C1 segment of cervical spinal cord (tissue), 14 donors: ENCODE data around the gene SIN3B.

Experiments used
- DNase-seq, 14 donors: peaks; one replicate each; lab custom pipeline; 2025; lab: John Stamatoyannopoulos, UW

SIN3B gene

DNA sequence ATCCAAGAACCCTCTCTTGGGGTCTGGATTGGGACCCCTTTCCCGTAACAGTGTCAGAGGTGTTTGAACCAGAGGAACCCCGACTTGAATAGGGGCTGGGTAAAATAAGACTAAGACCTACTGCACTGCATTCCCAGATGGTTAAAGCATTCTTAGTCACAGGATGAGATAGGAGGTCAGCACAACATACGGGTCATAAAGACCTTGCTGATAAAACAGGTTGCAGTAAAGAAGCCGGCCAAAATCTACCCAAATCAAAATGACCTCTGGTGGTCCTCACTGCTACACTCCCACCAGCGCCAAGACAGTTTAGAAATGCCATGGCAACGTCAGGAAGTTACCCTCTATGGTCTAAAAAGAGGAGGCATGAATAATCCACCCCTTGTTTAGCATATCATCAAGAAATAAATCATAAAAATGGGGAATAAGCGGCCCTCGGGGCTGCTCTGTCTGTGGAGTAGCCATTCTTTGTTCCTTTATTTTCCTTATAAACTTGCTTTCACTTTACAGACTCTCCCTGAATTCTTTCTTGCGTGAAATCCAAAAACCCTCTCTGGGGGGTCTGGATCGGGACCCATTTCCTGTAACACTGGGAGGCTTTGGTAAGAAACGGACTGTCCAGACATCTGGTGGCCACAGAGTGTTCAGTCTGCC is 4.4 kb upstream of the SIN3B start:
- no peak for DNase-seq

DNA sequence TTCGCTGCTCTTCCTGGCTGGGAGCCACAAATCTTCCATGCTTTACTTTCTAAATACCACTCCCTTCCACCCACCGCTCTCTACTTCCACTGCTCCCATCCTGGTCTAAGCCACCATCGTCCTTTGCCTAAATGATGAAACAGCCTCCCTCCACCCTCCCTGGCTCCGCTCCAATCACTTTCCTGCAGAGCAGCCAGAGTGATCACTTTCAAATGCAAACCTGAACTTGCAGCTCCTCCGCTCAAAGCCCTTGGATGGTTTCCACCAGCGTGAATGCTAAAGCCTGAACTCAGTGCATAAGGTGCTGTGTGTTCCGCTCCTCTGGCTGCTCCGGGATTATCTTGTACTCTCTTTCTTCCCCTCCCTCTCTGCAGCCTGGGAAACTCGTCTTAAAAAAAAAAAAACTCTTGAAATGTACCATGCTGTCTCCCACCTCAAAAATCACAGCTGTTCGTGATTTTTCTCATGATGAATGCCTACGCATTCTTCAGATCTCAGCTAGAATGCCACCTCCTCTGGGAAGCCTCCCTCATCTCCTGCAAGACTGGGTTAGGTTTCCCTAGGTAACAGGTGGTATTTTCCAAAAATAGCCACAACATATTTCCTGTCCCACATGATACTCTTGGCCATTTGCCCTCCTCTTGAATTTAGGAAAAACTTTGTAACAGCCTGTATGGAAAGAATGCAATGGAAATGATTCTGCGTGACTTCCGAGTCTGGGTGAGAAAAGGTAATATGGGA is 3.7 kb upstream of the SIN3B start:
- DNase-seq: peak in 7 of 14 donors; percentile 6 to 50 (median 27)

DNA sequence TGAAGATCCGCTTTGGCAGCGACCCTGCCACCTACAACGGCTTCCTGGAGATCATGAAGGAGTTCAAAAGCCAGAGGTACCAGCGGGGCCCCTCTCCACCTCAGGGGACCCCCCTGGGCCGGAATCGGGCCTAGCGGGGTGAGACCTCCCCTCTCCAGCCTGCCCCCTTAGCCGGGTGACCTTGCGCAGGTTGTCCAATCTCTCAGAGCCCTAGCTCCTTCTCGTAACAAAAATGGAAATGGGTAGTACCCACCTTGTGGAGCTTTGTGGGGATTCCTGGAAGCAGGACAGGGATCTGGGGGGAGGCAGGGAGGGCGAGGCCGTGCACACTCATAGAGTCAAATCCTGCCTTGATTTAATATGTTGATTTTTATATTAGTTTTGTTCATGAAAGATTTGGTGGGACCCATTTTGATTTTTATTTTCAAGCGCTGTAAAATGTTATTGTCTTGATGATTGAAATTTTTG is 658 bp downstream of the SIN3B start:
- peak in 2 of 14 donors; percentile 5 to 32 for DNase-seq

DNA sequence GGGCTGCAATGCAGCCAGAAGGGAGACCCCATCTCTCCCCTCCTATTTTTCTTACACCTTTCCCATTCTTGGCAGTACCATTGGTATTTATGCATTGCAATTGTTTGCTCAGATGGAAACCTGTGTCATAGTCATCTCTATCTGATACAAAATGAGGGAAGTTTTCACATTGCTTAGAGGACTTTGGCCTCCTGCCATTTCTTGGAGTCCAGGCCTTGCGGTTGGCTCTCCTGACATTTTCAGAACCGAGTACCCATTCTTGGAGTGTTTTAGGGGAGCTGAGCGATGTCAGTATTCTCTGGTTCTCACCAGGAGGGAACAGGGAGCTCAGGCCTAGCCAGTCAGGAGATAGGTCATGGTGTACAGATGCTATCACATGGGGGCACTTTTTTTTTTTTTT is 1.5 kb downstream of the SIN3B start:
- DNase-seq: no peak

DNA sequence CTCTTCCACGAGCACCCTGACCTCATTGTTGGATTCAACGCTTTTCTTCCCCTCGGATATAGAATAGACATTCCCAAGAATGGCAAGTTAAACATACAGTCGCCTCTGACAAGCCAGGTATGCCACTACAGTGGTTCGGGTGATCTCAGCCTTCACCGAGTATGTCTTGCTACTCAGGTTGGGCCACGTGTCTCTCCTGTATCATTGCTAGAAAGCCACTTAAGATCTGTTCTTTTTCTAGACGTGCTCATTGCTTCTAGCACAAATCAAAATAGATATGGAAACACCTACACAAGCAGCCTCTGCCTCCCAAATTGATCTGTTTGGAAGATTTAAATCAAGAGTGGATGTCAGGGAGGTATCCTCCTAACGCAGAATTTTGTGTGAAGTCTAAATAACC is 2.3 kb downstream of the SIN3B start:
- DNase-seq: no peak

DNA sequence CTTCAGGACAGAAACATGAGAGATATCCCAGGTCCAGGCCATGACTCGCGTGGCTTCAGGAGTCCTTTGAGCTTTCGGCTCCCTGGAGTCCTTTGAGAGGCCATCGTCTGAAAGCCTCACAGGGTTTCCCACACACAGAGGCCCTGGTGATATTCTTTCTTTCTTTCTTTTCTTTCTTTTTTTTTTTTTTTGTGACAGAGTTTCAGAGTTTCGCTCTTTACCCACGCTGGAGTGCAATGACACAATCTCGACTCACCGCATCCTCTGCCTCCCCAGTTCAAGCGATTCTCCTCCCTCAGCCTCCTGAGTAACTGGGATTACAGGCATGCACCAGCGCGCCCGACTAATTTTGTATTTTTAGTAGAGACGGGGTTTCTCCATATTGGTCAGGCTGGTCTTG is 5.5 kb downstream of the SIN3B start:
- no peak for DNase-seq

DNA sequence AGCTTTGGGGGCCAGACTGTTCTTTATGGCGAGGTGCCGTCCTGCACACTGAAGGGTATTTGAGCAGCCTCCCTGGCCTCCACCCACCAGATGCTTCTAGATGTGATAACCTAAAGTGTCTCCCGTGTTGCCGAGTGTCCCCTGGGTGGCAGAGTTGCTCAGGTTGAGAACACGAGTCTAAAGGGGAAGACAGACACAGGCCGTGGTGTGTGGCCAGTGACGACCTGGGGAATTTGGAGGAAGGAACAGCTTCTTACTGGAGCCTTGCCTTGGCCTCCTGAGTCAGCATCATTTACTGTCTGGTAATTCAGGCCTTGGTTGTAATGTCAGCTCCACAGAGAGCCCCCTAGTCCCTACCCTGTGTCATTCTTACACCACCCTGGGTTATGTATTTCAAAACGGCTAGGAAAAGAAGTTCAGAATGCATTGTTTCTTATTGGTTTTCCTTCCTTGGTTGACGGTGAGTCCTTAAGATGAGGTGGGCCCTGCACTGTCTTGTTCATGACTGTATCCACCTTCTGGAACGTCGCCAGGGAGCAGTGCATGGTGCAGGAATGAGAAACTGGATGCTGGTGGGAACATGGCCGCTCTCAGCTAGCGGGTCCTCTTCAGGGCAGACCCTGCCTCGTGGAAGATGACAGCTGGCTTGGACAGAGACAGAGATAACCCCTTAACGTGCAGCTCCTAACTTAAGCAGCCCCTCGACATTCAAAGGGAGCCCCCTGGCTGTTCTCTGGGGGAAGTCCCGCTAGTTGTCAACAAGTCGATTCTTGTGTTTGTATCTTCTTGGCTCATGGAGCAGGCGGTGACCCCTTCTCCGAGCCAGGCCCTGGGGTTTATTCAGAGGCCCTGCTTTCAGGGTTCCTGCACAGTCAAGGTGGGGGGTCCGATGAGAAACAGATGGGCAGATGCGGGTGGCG is 7.2 kb downstream of the SIN3B start:
- no peak for DNase-seq

DNA sequence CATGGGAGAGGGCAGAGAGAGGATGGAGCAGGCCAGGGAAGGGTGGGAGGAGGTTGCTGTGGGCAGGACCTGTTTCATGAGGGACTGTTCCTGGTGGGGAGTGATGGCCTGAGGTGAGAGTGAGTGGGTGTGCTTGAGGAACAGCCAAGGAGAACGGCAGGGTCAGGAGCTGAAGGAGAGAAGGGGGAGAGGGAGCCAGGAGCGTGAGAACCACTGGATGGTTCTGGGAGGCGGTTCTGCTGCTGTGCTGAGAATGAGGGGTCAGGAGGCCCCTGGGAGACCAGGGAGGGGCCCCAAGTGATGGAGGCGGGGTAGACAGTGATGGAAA is 7.8 kb downstream of the SIN3B start:
- no peak for DNase-seq

DNA sequence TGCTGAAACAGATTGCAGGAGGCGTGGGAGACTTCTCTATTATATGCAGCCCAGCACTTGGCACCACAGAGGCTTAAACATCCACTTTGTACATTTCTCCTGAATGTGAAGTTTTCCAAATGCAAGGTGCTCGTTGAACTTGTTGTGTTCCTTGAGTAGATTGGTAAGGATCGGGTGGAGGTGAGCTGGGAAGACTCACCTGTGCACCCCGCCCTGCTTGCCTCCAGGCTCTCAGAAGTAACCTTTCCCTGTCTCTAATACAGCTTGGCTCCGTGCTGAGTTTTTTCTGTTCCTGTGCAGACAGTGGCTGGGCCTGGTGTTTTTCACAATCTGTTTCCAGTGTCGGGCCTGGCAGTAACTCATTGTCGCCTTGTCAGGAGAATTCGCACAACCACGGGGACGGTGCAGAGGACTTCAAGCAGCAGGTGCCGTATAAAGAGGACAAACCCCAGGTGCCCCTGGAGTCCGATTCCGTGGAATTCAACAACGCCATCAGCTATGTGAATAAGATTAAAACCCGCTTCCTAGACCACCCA is 12.3 kb downstream of the SIN3B start:
- DNase-seq: no peak

DNA sequence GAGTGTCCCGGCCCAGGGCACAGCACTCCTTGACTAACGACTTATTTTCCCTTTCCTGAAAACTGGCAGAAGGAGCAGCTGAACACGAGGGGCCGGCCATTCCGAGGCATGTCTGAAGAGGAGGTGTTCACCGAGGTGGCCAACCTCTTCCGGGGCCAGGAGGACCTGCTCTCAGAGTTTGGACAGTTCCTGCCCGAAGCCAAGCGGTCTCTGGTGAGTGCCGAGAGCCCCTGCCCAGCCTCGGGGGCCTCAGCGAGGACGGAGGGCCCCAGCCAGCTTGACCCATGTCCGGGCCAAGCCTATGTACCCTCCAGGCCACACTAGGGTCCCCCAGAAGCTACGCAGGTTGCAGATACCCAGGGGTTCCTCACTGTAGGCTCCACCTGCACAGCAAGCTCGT is 17.7 kb downstream of the SIN3B start:
- no peak for DNase-seq

DNA sequence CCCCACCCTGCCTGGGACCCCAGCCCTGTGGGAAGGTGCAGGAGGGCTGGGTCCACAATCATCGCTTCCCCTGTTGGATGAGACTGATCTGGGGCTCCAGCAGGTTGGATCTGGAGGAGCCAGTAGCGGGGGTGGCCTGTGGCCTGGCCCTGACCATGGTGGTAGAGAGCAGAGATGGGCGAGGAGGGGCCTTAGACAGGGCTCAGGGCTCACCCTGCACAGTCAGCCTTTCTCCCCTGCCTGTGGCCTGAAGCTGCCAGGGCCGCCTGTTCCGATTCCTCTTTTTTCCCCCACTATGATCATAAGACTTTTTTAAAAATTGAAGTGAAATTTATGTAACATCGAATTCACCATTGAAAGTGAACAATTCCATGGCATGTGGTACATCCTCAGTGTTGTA is 18.2 kb downstream of the SIN3B start:
- no peak for DNase-seq

DNA sequence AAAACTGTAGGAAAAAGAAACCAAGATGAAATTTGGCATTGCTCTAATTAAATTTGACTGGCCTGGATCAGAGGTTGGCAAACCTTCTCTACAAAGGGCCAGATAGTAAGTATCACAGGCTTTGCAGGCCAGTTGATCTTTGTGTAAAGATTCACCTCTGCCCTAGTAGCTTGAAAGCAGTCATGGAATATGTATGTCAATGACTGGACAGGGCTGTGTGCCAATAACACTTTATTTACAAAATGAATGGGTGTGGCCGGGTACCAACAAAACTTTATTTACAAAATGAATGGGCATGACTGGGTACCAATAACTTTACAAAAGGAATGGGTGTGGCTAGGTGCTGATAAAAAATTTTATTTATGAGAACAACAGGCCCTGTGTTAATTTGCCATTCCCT is 20.0 kb downstream of the SIN3B start:
- no peak for DNase-seq

DNA sequence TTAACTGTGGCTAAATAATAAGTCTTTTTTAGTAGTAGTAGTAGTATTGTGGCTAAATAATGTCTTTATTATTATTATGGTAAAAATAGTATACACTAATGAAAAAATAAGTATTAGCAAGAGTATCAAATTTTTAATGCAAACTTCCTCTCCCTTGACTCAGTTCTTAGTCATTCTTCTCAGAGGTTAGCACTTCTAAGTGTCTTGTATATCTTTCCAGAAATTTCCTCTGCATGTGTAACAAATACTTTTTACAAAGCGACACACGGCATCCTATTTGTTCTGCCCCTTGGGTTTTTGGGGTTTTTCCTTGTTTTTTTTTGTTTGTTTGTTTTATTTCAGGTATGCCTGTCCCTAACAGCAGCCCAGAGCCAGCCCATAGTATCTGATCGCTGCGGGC is 20.9 kb downstream of the SIN3B start:
- DNase-seq: no peak

DNA sequence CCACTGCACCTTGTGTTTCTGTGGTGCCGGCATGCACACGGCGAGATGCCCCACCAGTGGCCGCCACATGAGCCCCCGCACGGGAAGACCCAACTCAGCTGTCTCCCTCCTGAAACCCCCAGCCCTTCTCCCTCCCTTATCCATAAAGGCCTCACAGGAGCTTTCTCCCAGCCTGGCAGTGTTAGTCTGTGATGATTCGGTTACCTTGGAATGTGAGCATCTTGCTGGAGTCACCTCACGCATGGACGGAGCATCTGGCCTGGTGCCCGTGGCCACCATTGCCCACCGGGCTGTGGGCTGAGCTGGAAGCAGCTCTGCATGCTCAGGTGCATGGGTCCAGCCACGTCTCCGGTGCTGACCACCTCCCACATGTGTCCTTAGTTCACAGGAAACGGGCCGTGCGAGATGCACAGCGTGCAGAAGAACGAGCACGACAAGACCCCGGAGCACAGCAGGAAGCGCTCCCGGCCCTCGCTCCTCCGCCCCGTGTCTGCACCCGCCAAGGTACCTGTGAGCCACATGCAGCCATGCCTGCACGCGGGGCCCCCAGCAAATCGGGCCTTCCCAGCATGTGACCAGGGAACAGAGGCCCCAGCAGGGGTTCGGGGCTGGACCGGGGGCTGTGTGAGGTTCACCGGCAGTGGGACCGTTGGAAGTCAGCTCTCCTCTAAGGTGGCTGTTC is 22.0 kb downstream of the SIN3B start:
- DNase-seq: no peak

DNA sequence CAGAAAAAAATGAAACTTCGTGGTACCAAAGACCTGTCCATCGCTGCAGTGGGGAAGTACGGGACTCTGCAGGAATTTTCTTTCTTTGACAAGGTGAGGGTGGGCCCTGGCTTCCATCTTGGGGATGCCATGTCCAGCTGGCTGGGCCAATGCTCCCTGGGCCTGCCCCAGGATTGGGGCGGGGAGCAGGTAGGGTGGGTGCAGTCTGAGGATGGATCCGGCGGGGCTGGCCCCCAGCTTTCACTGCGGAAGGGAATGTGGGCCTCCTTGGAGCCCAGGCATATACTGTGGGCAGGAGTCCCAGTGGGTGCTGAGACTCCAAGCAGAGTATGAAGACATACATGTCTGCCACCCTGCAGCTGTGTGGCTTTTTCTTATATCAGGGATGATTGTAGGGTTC is 23.9 kb downstream of the SIN3B start:
- no peak for DNase-seq

DNA sequence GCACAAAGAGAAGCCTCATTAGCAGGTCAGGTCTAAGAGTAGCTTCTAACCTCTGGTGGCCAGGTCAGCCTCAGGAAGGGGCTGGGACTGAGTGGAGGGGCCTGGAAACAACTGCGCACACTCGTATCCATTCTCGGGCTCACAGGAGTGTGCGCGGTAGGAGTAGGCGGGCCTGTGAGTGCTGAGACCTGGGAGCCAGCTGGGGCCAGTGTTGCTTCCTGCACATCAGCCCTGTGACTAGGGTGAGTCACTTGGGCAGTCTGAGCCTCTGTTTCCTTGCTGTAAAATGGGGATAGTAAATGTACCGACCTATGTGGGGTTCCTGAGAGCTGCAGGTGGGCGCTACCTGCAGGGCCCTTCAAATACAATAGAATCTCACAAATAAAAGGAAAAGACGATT is 26.9 kb downstream of the SIN3B start:
- no peak for DNase-seq

DNA sequence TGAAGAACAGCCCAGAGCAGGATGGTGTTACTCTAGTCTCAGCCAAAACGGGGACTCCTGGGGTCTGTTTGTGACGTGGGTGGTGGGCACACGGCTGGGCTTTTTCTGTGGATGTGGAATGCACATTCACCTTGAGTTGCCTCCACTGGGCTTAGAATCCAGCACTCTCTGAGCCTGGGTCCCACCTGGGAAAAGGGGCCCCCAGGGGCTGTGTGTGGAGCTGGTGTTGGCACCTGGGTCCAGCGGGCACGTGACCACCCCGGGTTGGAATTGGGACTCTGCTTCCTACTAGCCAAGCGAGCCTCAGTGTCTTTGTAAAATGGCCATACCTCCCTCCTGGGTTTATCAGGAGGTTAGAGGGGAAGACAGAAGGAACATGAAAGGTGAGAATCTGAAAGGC is 30.4 kb downstream of the SIN3B start:
- no peak for DNase-seq

DNA sequence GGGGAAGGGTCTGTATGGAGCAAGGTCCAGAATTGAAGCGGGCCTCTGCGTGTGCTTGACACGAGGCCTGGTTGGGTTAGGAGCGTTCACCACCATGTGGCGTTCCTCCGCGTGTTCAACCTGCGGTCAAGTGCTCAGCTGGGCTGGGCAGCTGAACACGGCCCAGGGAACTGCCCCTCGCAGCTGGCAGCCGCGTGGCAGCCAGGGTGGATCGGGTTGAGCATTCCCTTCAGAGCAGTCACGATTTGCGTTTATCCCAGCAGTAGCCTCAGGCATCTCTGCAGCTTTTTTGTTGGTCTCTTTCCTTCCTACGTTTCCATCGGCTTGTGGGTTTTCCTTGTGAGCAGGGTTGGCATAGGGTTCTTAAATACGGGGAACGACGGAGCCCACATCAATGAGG is 30.9 kb downstream of the SIN3B start:
- no peak for DNase-seq

DNA sequence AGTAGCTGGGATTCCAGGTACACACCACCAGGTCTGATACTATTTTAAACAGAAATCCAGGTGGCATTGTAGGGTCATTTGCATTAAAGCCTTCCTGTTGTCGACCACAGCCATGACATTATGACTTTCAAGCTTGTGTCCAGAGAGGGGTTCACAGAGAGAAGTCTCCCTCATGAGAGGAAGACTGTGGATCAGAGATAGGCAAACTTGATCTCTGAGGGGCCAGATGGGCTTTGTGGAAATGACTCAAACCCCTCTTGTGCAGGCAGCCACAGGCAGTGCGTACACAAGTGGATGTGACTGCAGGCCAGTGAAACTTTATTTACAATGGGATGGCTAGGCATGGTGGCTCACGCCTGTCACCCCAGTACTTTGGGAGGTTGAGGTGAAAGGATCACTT is 31.8 kb downstream of the SIN3B start:
- DNase-seq: no peak

DNA sequence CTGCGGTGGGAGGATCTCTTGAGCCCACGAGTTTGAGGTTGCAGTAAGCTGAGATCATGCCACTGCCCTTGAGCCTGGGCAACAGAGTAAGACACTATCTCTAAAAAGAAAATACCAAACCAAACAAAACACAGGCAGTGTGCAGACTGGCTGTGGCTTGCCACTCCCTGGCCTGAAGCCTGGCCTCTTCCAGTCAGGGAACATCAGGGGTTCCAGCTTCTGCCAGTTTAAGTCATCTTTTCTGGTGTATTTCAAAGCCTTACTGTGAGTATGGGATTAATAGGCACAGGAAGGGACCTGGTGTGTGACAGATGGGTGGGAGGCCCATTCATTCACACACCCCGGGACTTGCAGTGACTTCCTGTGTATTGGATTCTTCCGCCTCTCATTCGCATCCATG is 32.6 kb downstream of the SIN3B start:
- peak in 1 of 14 donors; percentile 49 for DNase-seq

DNA sequence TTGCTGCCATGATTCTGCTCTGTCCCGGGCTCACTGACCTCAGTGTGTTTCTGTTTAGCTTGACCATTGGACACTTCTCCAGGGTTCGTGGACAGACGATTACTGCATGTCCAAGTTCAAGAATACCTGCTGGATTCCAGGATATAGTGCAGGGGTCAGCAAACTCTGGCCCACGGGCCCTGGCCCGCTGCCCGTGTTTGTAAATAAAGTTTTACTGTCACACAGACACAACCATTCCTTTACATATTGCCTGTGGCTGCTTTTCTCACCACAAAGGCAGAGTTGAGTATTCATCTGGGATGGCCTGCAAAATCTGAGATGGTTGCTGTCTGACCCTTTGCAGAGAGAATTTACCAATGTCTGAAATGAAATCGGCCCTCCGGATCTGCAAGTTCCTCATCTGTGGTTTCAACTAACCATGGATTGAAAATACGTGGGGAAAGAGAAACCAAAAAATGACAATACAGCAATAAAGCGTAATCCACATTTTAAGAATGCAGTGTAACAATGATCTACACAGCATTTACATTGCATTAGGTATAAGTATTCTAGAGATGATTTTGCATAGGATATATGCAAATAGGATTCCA is 33.7 kb downstream of the SIN3B start:
- DNase-seq: no peak
